Keratinocyte (primary cell): ENCODE data around the gene KSR2. TPM values are rescaled to one million over a fixed set of nuclear protein-coding genes. Genes with fewer than 3 reads are reported as not detected.

Experiments
- DNase-seq: peaks from one replicate; pipeline ENCODE4 v3.0.0-alpha.2; 2011; ENCODE audit warnings: low read depth, missing footprints, low spot score
- FAIRE-seq: peaks from 2 replicates; lab custom pipeline; 2011; peaks lifted over from hg19 to GRCh38; lab: Jason Lieb, UNC
- H2AFZ ChIP-seq: 2 replicates; pipeline ENCODE4 v1.6.0; 2012; ENCODE audit warnings: low read length, control low read depth, inconsistent platforms; ENCODE audit not compliant: control insufficient read depth
- H3K27ac ChIP-seq: 2 replicates; pipeline ENCODE4 v1.5.1; 2011; ENCODE audit warnings: low read length; ENCODE audit not compliant: control insufficient read depth, insufficient read depth
- H3K27me3 ChIP-seq: 3 replicates; pipeline ENCODE4 v1.6.0; 2011; ENCODE audit warnings: low read length; ENCODE audit not compliant: control insufficient read depth, insufficient read depth; ENCODE audit errors: extremely low read depth
- H3K36me3 ChIP-seq, 2 experiments: 2 replicates in 1 of 2; 3 replicates in 1 of 2; pipeline ENCODE4 v1.5.1; 2011; ENCODE audit warnings: low read length in 2 of 2, mild to moderate bottlenecking in 1 of 2; ENCODE audit not compliant: control insufficient read depth in 2 of 2, insufficient read depth in 2 of 2; ENCODE audit errors: extremely low read depth in 1 of 2
- H3K4me1 ChIP-seq: 3 replicates; pipeline ENCODE4 v1.5.1; 2011; ENCODE audit warnings: low read length; ENCODE audit not compliant: control insufficient read depth, insufficient read depth; ENCODE audit errors: extremely low read depth
- H3K4me2 ChIP-seq: 3 replicates; pipeline ENCODE4 v1.6.0; 2011; ENCODE audit warnings: low read depth, low read length; ENCODE audit not compliant: control insufficient read depth, insufficient read depth; ENCODE audit errors: extremely low read depth
- H3K4me3 ChIP-seq, 3 experiments: fragments of 200-600 bp in 1 of 3; sonication (generic) in 1 of 3; 2 replicates in 2 of 3; 3 replicates in 1 of 3; pipeline ENCODE4 v1.5.1; 2011 to 2016; ENCODE audit warnings: low read length in 3 of 3, mild to moderate bottlenecking in 3 of 3, control low read depth in 2 of 3, inconsistent platforms in 1 of 3, low read depth in 1 of 3, mixed read lengths in 1 of 3, mixed run types in 1 of 3, moderate library complexity in 1 of 3; ENCODE audit not compliant: control insufficient read depth in 2 of 3, insufficient read depth in 2 of 3; ENCODE audit errors: extremely low read depth in 1 of 3
- H3K79me2 ChIP-seq: 2 replicates; pipeline ENCODE4 v1.6.0; 2012; ENCODE audit warnings: low read length; ENCODE audit not compliant: control insufficient read depth, insufficient read depth
- H3K9ac ChIP-seq: 3 replicates; pipeline ENCODE4 v1.6.0; 2011; ENCODE audit warnings: low read length; ENCODE audit not compliant: control insufficient read depth, insufficient read depth; ENCODE audit errors: extremely low read depth
- H3K9me1 ChIP-seq: 3 replicates; pipeline ENCODE4 v1.6.0; 2011; ENCODE audit warnings: low read length; ENCODE audit not compliant: control insufficient read depth, insufficient read depth; ENCODE audit errors: extremely low read depth
- H3K9me3 ChIP-seq: 2 replicates; pipeline ENCODE4 v1.5.1; 2012; ENCODE audit warnings: low read depth, low read length; ENCODE audit not compliant: control insufficient read depth
- H4K20me1 ChIP-seq: 3 replicates; pipeline ENCODE4 v1.6.0; 2011; ENCODE audit warnings: low read length; ENCODE audit not compliant: control insufficient read depth, insufficient read depth; ENCODE audit errors: extremely low read depth
- CTCF ChIP-seq, 3 experiments: IDR thresholded peaks in 1 of 3; conservative IDR thresholded peaks in 1 of 3; optimal IDR thresholded peaks in 1 of 3; 2 replicates in 2 of 3; 3 replicates in 1 of 3; pipeline versions ENCODE3 to v1.5.1; 2011; ENCODE audit warnings: low read length in 3 of 3, mild to moderate bottlenecking in 3 of 3, moderate library complexity in 2 of 3, control low read depth in 1 of 3, inconsistent platforms in 1 of 3; ENCODE audit not compliant: insufficient read depth in 2 of 3; ENCODE audit errors: extremely low read depth in 1 of 3
- EZH2 ChIP-seq: IDR thresholded peaks from one replicate; pipeline ENCODE4 v1.6.1; 2012; ENCODE audit warnings: inconsistent platforms, mild to moderate bottlenecking, low read length, moderate library complexity
- dilution Hi-C: fragments of 300-500 bp; cut with MboI; formaldehyde crosslinking; loops from one replicate; pipeline ENCODE4 v1.7.0; 2020; ENCODE audit warnings: low sequenced_read_pairs; ENCODE audit not compliant: extremely low pct_ligation_motif_present
- polyA plus RNA-seq, 5 experiments: library from polyadenylated mRNA; depleted of rRNA in 3 of 5; stranded (reverse) in 3 of 5; stranded (forward) in 1 of 5; unstranded in 1 of 5; fragments of >200 nt; gene quantifications; 1 replicate in 1 of 5; 2 replicates in 3 of 5; 3 replicates in 1 of 5; pipeline versions ENCODE4 v1.2.1 to v1.2.3, GENCODE V29; 2011 to 2012; ENCODE audit warnings: missing spikeins in 2 of 5, low read depth in 1 of 5, low replicate concordance in 1 of 5

The KSR2 gene
- polyA plus RNA-seq, 1 donor (not counting 4 experiments of a cell fraction or from before 2014, with no cell fraction given) = 0.01 TPM

DNA sequence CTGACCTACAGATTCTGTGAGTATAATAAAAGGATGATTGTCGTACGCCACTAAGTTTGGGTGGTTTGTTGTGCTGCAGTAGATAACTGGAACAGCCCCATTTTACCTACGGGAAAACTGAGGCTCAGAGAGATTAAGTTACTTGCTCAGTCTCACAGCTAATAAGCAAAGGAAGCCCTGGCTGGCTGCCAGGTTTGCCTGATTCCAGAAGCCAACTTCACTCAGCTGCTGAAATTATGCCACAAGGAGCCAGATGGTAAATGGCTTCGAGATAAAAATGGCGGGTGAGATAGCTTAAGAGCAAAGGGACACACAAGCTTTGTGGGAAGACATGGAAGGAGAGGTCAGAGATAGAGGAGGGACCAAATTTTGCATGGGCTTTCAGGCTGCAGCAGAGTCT, 415.8 kb downstream of the KSR2 start:
- dilution Hi-C loops = no loop called here
- H2AFZ ChIP-seq = no peak overlapping the region
- H3K4me2 ChIP-seq = no peak overlapping the region
- H3K4me3 ChIP-seq = no peak overlapping the region
- H3K4me1 ChIP-seq = no peaks in the 10 kb centered on the region
- H4K20me1 ChIP-seq = no peaks in the 10 kb centered on the region
- no peak overlapping the region for H3K9ac ChIP-seq
- no peak for DNase-seq
- no peaks in the 10 kb centered on the region for H3K9me3 ChIP-seq
- no peak overlapping the region for H3K27ac ChIP-seq
- FAIRE-seq = no peak
- H3K9me1 ChIP-seq = no peaks in the 10 kb centered on the region
- H3K36me3 ChIP-seq = no peaks in the 10 kb centered on the region
- H3K79me2 ChIP-seq = no peaks in the 10 kb centered on the region
- no peaks in the 10 kb centered on the region for H3K27me3 ChIP-seq
- TF ChIP-seq EZH2 (no peak), CTCF (optimal IDR thresholded peaks at IDR 0.05 in 1 of 3, IDR thresholded peaks at IDR 0.05 in 1 of 3, conservative IDR thresholded peaks at IDR 0.05 in 1 of 3; ENCODE audit: extremely low read depth in 1 of 3, insufficient read depth in 2 of 3, low read length in 3 of 3) (no peak)

GRCh38 chr12:117551665-117552064, 417.1 kb downstream of the KSR2 start:
- Histone ChIP-seq H3K79me2 (no peaks in the 10 kb centered on the region), H4K20me1 (no peaks in the 10 kb centered on the region), H2AFZ (no peak overlapping the region), H3K4me2 (no peak overlapping the region), H3K27ac (no peak overlapping the region), H3K36me3 (no peaks in the 10 kb centered on the region), H3K9me3 (no peaks in the 10 kb centered on the region), H3K9me1 (no peaks in the 10 kb centered on the region), H3K9ac (no peak overlapping the region), H3K4me3 (no peak overlapping the region), H3K4me1 (no peaks in the 10 kb centered on the region), H3K27me3 (no peaks in the 10 kb centered on the region)
- DNase-seq (no peak), FAIRE-seq (no peak)
- dilution Hi-C loops = no loop called here
- no peak for TF ChIP-seq EZH2
- no peak for TF ChIP-seq CTCF (optimal IDR thresholded peaks at IDR 0.05 in 1 of 3, IDR thresholded peaks at IDR 0.05 in 1 of 3, conservative IDR thresholded peaks at IDR 0.05 in 1 of 3; ENCODE audit: extremely low read depth in 1 of 3, insufficient read depth in 2 of 3, low read length in 3 of 3)
